Medulla oblongata (tissue), 1 donor: ENCODE results near the gene SGCA.

Experiments
- DNase-seq: peaks from one replicate; pipeline ENCODE4 v3.0.0-alpha.2; 2015; ENCODE audit errors: extremely low spot score

SGCA gene

DNA sequence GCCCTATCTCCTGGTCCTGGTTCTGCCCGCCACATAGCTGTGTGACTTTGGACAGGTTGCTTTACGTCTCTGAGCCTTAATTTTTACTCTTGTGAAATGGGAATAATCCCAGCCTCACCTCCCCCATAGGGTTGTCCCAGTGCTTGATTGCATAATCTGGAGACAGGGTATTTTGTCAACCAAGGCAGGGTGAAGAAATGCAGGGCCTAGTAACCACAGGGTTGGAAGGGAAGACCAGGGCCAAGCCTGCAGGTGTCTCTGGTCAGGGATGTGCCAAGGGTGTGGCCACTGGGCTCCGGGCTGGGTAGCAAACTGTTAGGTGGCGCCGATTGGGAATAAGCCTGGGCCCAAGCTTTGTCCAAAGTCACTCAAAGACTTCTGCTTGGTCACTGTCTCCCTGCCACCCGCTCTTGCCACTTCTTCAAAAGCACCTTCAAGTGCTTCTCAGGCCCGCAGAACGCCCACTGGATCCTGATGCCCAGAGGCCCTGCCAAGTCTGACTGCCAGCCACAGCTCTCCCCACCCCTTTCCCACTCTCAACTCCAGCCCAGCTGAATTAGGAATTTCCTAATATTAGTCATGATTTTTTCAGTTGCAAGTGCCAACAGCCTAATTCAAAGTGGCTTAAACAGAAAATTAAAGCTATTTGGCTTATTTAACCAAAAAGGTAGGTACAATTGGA, 56.2 kb downstream of the SGCA start:
- DNase-seq = no peak

DNA sequence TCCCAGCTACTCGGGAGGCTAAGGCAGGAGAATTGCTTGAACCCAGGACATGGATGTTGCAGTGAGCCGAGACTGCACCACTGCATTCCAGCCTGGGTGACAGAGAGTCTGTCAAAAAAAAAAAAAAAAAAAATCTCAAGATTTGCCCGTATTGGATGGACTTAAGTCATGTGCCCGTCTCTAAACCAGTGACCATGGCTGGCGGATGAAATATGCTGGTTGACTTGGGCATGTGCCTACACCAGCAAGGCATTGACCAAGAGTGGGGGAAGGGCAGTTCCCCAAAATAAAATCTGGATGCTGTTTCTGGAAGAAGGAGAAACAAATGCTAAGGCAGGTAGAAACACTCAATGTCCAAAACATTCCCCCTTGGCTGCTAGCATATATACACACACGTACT, 57.1 kb downstream of the SGCA start:
- DNase-seq = no peak
